Sigmoid colon (tissue), 3 donors: ENCODE data around the gene LAMA3.

Source experiments
- CTCF ChIP-seq, 4 experiments: fragments of 450-650 bp in 3 of 4; fragments of 200-600 bp in 1 of 4; IDR thresholded peaks; one replicate each; pipeline ENCODE4 v1.5.1; 2016 to 2019; ENCODE audit warnings: antibody characterized with exemption in 4 of 4, mild to moderate bottlenecking in 3 of 4, moderate library complexity in 2 of 4
- POLR2A ChIP-seq, 2 donors: fragments of 450-650 bp; IDR thresholded peaks; one replicate each; pipeline ENCODE4 v1.6.1; 2016; ENCODE audit warnings: antibody characterized with exemption in 2 of 2, mild to moderate bottlenecking in 2 of 2, moderate library complexity in 2 of 2

DNA sequence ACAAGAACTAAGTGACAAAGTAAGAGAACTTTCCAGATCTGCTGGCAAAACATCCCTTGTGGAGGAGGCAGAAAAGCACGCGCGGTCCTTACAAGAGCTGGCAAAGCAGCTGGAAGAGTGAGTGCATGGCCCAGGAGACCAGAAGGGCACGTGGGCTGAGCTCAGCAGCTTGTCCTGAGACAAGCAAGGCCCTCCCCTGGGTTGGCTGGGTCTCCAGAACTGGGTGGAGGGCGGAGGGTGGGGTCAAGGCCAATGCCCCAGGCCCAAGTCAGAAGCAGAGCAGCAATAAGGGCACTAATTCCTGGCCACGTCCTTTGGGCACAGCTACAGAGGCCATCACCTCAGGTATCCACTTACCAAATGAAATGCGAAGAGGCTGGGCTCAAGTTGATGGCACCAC lies 214.7 kb downstream of the LAMA3 start:
- no peak for TF ChIP-seq CTCF (IDR thresholded peaks at IDR 0.05)
- TF ChIP-seq POLR2A (IDR thresholded peaks at IDR 0.05), result no peak
